Thyroid gland (tissue), 4 donors: ENCODE results near the gene ABHD15. TPM values are rescaled to one million over a fixed set of nuclear protein-coding genes. Genes with fewer than 3 reads are reported as not detected.

Source experiments
- DNase-seq, 2 donors: peaks; one replicate each; pipeline ENCODE4 v3.0.0-alpha.2; 2019
- H3K27ac ChIP-seq, 3 donors: fragments of 200-600 bp; sonication (generic); 1 replicate in 2 of 3; 2 replicates in 1 of 3; pipeline ENCODE4 v1.5.1; 2016 to 2019; ENCODE audit warnings: mild to moderate bottlenecking in 1 of 3, moderate library complexity in 1 of 3
- H3K27me3 ChIP-seq: fragments of 200-600 bp; sonication (generic); one replicate; pipeline ENCODE4 v1.5.1; 2019
- H3K36me3 ChIP-seq, 2 donors: fragments of 200-600 bp; sonication (generic); one replicate each; pipeline ENCODE4 v1.5.1; 2016 to 2019
- H3K4me1 ChIP-seq, 2 donors: fragments of 200-600 bp; sonication (generic); one replicate each; pipeline ENCODE4 v1.5.1; 2017 to 2019
- H3K4me3 ChIP-seq, 3 donors: fragments of 200-600 bp; sonication (generic); replicated peaks in 1 of 3; 1 replicate in 2 of 3; 2 replicates in 1 of 3; pipeline ENCODE4 v1.5.1; 2016; ENCODE audit warnings: mild to moderate bottlenecking in 1 of 3
- H3K9me3 ChIP-seq: fragments of 200-600 bp; sonication (generic); one replicate; pipeline ENCODE4 v1.5.1; 2017
- POLR2A ChIP-seq, 2 donors: fragments of 450-650 bp; IDR thresholded peaks; one replicate each; pipeline ENCODE4 v1.6.1; 2017; ENCODE audit warnings: antibody characterized with exemption in 2 of 2, mild to moderate bottlenecking in 2 of 2, moderate library complexity in 1 of 2
- WGBS, 2 donors: methylation state at CpG; one replicate each; pipeline ENCODE4 v1.1.5; 2017; 5-methylcytosine and 5-hydroxymethylcytosine counted together
- intact Hi-C: fragments of 100-400 bp; cut with DNase I; formaldehyde crosslinking; loops from one replicate; pipeline ENCODE4 v1.15.1; 2023
- total RNA-seq, 4 donors: library from RNA; depleted of rRNA; stranded (reverse); fragments of >200 nt; gene quantifications; one replicate each; pipeline ENCODE4 v1.2.3, GENCODE V29; 2016
- TF ChIP-seq, protein P1 (sequence below), 6 experiments: fragments of 200-600 bp in 3 of 6; fragments of 450-650 bp in 3 of 6; sonication (generic) in 3 of 6; IDR thresholded peaks; one replicate each; pipeline ENCODE4 v1.5.1; 2016 to 2019; ENCODE audit warnings: antibody characterized with exemption in 6 of 6, mild to moderate bottlenecking in 2 of 6, inconsistent platforms in 1 of 6, moderate library complexity in 1 of 6

Gene ABHD15
- total RNA-seq, 4 donors from 2014 or later, result 11.6 to 19.8 (median 13.0) TPM

DNA sequence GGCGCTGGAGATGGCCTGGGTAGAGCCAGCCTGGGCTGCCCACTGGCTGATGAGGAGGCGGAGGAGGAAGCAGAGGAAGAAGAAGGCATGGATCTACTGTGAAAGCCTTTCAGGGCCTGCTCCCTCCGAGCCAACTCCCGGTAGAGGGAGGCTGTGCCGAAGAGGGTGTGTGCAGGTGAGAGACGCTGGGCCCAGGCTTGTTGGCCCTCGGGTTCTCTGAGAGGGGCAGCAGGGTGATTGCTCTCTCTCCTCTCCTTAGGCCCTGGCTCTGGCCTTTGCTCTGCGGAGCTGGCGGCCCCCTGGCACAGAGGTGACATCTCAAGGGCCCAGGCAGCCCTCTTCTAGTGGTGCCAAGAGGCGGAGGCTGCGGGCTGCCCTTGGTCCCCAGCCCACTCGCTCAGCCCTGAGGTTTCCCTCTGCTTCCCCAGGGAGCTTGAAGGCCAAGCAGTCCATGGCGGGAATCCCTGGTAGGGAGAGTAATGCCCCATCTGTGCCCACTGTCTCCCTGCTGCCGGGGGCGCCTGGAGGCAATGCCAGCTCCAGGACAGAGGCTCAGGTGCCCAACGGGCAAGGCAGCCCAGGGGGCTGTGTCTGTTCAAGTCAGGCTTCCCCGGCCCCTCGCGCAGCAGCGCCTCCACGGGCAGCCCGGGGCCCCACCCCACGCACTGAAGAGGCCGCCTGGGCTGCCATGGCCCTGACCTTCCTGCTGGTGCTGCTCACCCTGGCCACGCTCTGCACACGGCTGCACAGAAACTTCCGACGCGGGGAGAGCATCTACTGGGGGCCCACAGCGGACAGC lies 5.2 kb upstream of the ABHD15 start:
- Histone ChIP-seq H3K4me1 (peaks cover 8 to 31% of the 10 kb centered on the region in 2 donors), H3K36me3 (peaks cover 27 to 29% of the 10 kb centered on the region in 2 donors), H3K4me3 (no peak overlapping the region), H3K9me3 (no peaks in the 10 kb centered on the region), H3K27ac (no peak overlapping the region), H3K27me3 (no peaks in the 10 kb centered on the region)
- intact Hi-C loops, result no loop called here
- TF ChIP-seq, protein P1, sequence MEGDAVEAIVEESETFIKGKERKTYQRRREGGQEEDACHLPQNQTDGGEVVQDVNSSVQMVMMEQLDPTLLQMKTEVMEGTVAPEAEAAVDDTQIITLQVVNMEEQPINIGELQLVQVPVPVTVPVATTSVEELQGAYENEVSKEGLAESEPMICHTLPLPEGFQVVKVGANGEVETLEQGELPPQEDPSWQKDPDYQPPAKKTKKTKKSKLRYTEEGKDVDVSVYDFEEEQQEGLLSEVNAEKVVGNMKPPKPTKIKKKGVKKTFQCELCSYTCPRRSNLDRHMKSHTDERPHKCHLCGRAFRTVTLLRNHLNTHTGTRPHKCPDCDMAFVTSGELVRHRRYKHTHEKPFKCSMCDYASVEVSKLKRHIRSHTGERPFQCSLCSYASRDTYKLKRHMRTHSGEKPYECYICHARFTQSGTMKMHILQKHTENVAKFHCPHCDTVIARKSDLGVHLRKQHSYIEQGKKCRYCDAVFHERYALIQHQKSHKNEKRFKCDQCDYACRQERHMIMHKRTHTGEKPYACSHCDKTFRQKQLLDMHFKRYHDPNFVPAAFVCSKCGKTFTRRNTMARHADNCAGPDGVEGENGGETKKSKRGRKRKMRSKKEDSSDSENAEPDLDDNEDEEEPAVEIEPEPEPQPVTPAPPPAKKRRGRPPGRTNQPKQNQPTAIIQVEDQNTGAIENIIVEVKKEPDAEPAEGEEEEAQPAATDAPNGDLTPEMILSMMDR (IDR thresholded peaks at IDR 0.05), result no peak
- no peak for TF ChIP-seq POLR2A (IDR thresholded peaks at IDR 0.05)
- peak in 1 of 2 donors; percentile 20 for DNase-seq
- 65 to 88% methylated on average over 9 to 16 of the region's 30 CpGs for WGBS, 2 donors

DNA sequence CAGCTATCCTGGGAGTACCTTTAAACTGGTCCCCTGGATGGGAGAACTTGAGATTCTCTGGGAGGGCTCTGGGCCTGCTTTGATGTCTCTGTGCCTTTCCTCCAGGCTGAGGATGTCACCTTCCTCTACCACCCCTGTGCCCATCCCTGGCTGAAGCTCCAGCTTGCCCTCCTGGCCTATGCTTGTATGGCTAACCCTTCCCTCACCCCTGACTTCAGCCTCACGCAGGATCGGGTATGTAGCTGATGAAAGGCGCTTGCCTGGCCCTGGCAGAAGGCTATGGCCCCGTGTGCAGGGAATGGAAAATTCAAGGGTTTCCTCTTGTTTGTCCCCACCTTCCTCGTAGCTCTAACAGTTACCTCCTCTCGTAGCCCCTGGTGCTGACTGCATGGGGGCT lies 4.6 kb upstream of the ABHD15 start:
- Histone ChIP-seq H3K4me3 (no peak overlapping the region), H3K27ac (no peak overlapping the region), H3K27me3 (no peaks in the 10 kb centered on the region), H3K9me3 (no peaks in the 10 kb centered on the region), H3K4me1 (peaks cover 8 to 31% of the 10 kb centered on the region in 2 donors), H3K36me3 (peaks cover 21 to 23% of the 10 kb centered on the region in 2 donors)
- DNase-seq, result no peak
- 96 to 97% methylated on average over 6 of the region's 6 CpGs for WGBS, 2 donors
- intact Hi-C loops, result no loop called here
- TF ChIP-seq, protein P1 (IDR thresholded peaks at IDR 0.05), result no peak
- no peak for TF ChIP-seq POLR2A (IDR thresholded peaks at IDR 0.05)

DNA sequence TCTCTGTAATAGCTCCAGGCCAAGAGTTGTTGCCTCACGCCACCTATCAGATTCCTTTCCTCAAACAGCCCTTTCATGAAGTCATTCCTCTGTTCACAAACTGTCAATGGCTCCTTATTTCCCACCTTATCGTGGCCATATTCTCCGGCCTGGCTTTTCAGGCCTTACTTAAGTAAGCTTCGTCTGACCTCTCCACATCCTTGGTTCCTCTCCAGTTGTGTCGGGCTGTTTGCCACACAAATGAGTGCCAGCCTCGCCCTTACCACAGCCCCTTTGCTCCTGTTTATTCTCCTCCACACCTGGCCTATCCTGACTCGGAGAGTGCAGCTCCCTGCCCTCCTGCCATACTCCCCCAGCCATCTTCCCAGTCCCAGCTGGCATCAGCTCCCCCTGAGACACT lies 3.7 kb upstream of the ABHD15 start:
- H3K4me1 ChIP-seq, result peaks cover 14 to 38% of the 10 kb centered on the region in 2 donors
- no peaks in the 10 kb centered on the region for H3K27me3 ChIP-seq
- TF ChIP-seq, protein P1 (IDR thresholded peaks at IDR 0.05), result no peak
- TF ChIP-seq POLR2A (IDR thresholded peaks at IDR 0.05), result no peak
- peaks cover 12 to 14% of the 10 kb centered on the region in 2 donors for H3K36me3 ChIP-seq
- intact Hi-C loops, result no loop called here
- no peaks in the 10 kb centered on the region for H3K9me3 ChIP-seq
- WGBS, 2 donors, result 58 to 74% methylated on average over 7 of the region's 7 CpGs
- peak overlapping the region in 2 of 3 donors; percentile 17 to 25 for H3K27ac ChIP-seq
- H3K4me3 ChIP-seq, result no peak overlapping the region
- DNase-seq, result peak; percentile 49 to 68

DNA sequence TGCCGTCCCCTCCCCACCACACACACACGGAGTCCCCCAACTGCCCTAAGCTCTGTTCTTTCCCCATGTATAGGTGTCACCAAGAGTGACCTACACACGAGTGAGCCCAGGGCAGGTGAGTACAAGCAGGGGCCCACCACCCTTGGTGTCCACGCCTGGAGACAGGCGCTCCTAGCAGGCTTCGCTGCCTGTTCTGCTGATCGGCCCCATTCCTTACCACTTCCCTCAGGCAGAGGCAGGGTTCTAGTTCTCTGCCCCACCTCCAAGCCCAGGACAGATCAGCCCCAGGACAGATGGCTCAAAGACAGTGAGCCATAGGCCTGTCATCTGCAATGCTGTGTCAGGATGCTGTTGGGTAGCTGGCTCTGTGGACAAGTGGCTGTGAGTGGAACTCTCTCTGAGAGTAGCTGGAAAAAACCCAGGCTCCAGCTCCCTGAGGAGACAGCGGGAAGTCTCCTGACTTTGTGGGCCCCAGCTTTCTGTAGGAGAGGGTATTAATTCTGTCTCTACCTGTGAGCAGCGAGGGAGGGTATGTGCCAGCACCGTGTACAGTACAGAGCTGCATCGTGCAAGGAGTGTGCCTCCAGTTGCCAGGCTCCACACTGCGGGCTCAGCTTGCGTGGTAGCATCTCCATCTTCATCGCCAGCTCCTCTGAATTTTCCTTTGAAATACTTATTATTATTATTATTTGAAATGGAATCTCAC lies 2.6 kb upstream of the ABHD15 start:
- Histone ChIP-seq H3K9me3 (no peaks in the 10 kb centered on the region), H3K4me3 (peak overlapping the region in 2 of 3 donors; percentile 21 to 42), H3K27me3 (no peaks in the 10 kb centered on the region), H3K27ac (peak overlapping the region in 2 of 3 donors; percentile 74 to 96), H3K36me3 (peaks cover 2 to 3% of the 10 kb centered on the region in 2 donors), H3K4me1 (peaks cover 18 to 48% of the 10 kb centered on the region in 2 donors)
- TF ChIP-seq, protein P1 (IDR thresholded peaks at IDR 0.05), result no peak
- TF ChIP-seq POLR2A (IDR thresholded peaks at IDR 0.05), result no peak
- DNase-seq, result peak in 1 of 2 donors; percentile 12
- intact Hi-C loops, result loop anchor here (10.0 kb wide), 1 partner anchor 185 kb away; no protein-coding TSS in a partner anchor
- 63 to 73% methylated on average over 14 of the region's 14 CpGs for WGBS, 2 donors
